Astrocyte (in vitro differentiated cells and primary cell): ENCODE measurements around the gene CADM1. TPM values are rescaled to one million over a fixed set of nuclear protein-coding genes. Genes with fewer than 3 reads are reported as not detected.

Experiments used
- DNase-seq: peaks from one replicate; pipeline ENCODE4 v3.0.0-alpha.2; 2010; ENCODE audit warnings: low read depth
- FAIRE-seq: peaks from 2 replicates; lab custom pipeline; 2011; peaks lifted over from hg19 to GRCh38; lab: Jason Lieb, UNC
- H2AFZ ChIP-seq: 2 replicates; pipeline ENCODE4 v1.6.0; 2012; ENCODE audit warnings: low read depth, low read length, inconsistent platforms
- H3K27ac ChIP-seq: 2 replicates; pipeline ENCODE4 v1.5.1; 2011; ENCODE audit warnings: low read depth, low read length, inconsistent platforms
- H3K27me3 ChIP-seq: 2 replicates; pipeline ENCODE4 v1.6.0; 2011; ENCODE audit warnings: low read length, inconsistent platforms; ENCODE audit not compliant: insufficient read depth
- H3K36me3 ChIP-seq: 2 replicates; pipeline ENCODE4 v1.5.1; 2011; ENCODE audit warnings: low read length, inconsistent platforms; ENCODE audit not compliant: insufficient read depth
- H3K4me1 ChIP-seq: 2 replicates; pipeline ENCODE4 v1.5.1; 2011; ENCODE audit warnings: low read length, inconsistent platforms; ENCODE audit not compliant: insufficient read depth
- H3K4me2 ChIP-seq: 2 replicates; pipeline ENCODE4 v1.6.0; 2012; ENCODE audit warnings: low read length, inconsistent platforms
- H3K4me3 ChIP-seq: 2 replicates; pipeline ENCODE4 v1.5.1; 2011; ENCODE audit warnings: low read depth, mild to moderate bottlenecking, low read length, inconsistent platforms; ENCODE audit not compliant: insufficient read depth
- H3K79me2 ChIP-seq: 2 replicates; pipeline ENCODE4 v1.6.0; 2012; ENCODE audit warnings: mild to moderate bottlenecking, low read length, inconsistent platforms; ENCODE audit not compliant: insufficient read depth
- H3K9ac ChIP-seq: 2 replicates; pipeline ENCODE4 v1.6.0; 2012; ENCODE audit warnings: mild to moderate bottlenecking, low read length, inconsistent platforms
- H3K9me3 ChIP-seq: 2 replicates; pipeline ENCODE4 v1.5.1; 2012; ENCODE audit warnings: low read depth, mild to moderate bottlenecking, low read length, inconsistent platforms; ENCODE audit not compliant: insufficient read depth
- H4K20me1 ChIP-seq: 2 replicates; pipeline ENCODE4 v1.6.0; 2012; ENCODE audit warnings: low read length, inconsistent platforms; ENCODE audit not compliant: insufficient read depth
- H3K27ac Mint-ChIP-seq: one replicate; pipeline ENCODE4 v1.8.0; 2021; ENCODE audit warnings: mild to moderate bottlenecking, mixed read lengths; ENCODE audit not compliant: unreplicated experiment
- H3K27me3 Mint-ChIP-seq: one replicate; pipeline ENCODE4 v1.8.0; 2021; ENCODE audit warnings: low read depth, mixed read lengths; ENCODE audit not compliant: unreplicated experiment
- H3K36me3 Mint-ChIP-seq: one replicate; pipeline ENCODE4 v1.8.0; 2021; ENCODE audit warnings: low read depth, mixed read lengths; ENCODE audit not compliant: unreplicated experiment
- H3K4me1 Mint-ChIP-seq: one replicate; pipeline ENCODE4 v1.8.0; 2021; ENCODE audit warnings: low read depth, mixed read lengths; ENCODE audit not compliant: unreplicated experiment
- H3K4me3 Mint-ChIP-seq: one replicate; pipeline ENCODE4 v1.8.0; 2021; ENCODE audit warnings: mild to moderate bottlenecking, moderate library complexity, mixed read lengths; ENCODE audit not compliant: unreplicated experiment
- H3K9me3 Mint-ChIP-seq: one replicate; pipeline ENCODE4 v1.8.0; 2021; ENCODE audit warnings: mild to moderate bottlenecking, mixed read lengths; ENCODE audit not compliant: unreplicated experiment
- EZH2 ChIP-seq: IDR thresholded peaks from 2 replicates; pipeline ENCODE4 v1.6.1; 2012; ENCODE audit warnings: mild to moderate bottlenecking, low read length, inconsistent platforms; ENCODE audit not compliant: insufficient read depth
- total RNA-seq: library from RNA; stranded (reverse); gene quantifications from 2 replicates; pipeline ENCODE4 v1.2.1, GENCODE V29; 2021
- TF ChIP-seq, protein P1 (sequence below): IDR thresholded peaks from 2 replicates; pipeline ENCODE4 v1.5.1; 2011; ENCODE audit warnings: low read depth, mild to moderate bottlenecking, inconsistent platforms, low read length, moderate library complexity; ENCODE audit not compliant: insufficient read depth

Gene CADM1
- total RNA-seq, 1 donor from 2014 or later = 414 TPM

DNA sequence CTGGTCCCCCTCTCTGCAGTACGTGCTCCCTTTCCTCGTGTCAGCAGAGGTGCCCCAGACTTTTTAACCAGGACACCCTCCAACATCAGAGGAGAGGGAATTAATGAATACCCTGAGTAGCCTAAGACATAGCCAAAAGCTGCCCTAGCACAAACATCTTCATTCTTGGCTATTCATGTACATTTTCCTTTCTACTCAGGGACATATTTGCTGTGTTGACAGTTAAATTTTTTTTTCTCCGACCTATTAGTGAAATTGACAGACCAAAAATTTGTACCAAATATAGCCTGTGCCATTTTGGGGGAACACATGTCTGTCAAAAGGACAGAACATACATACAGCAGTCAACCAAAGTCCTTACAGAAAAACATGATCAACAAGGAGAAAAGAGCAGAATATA, 33.3 kb downstream of the CADM1 start:
- Mint-ChIP-seq H3K4me1 (peaks cover 17% of the 10 kb centered on the region), H3K27ac (no peak overlapping the region), H3K9me3 (no peaks in the 10 kb centered on the region), H3K27me3 (no peaks in the 10 kb centered on the region), H3K36me3 (peaks cover 10% of the 10 kb centered on the region), H3K4me3 (no peak overlapping the region)
- TF ChIP-seq, protein P1, sequence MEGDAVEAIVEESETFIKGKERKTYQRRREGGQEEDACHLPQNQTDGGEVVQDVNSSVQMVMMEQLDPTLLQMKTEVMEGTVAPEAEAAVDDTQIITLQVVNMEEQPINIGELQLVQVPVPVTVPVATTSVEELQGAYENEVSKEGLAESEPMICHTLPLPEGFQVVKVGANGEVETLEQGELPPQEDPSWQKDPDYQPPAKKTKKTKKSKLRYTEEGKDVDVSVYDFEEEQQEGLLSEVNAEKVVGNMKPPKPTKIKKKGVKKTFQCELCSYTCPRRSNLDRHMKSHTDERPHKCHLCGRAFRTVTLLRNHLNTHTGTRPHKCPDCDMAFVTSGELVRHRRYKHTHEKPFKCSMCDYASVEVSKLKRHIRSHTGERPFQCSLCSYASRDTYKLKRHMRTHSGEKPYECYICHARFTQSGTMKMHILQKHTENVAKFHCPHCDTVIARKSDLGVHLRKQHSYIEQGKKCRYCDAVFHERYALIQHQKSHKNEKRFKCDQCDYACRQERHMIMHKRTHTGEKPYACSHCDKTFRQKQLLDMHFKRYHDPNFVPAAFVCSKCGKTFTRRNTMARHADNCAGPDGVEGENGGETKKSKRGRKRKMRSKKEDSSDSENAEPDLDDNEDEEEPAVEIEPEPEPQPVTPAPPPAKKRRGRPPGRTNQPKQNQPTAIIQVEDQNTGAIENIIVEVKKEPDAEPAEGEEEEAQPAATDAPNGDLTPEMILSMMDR = no peak
- no peak for TF ChIP-seq EZH2
- peaks cover 30% of the 10 kb centered on the region for H3K79me2 ChIP-seq
- H3K4me1 ChIP-seq = no peaks in the 10 kb centered on the region
- H3K4me2 ChIP-seq = no peak overlapping the region
- DNase-seq = no peak
- no peak overlapping the region for H2AFZ ChIP-seq
- H3K27ac ChIP-seq = no peak overlapping the region
- no peak for FAIRE-seq
- peaks cover 16% of the 10 kb centered on the region for H4K20me1 ChIP-seq
- no peaks in the 10 kb centered on the region for H3K27me3 ChIP-seq
- H3K9me3 ChIP-seq = no peaks in the 10 kb centered on the region
- H3K9ac ChIP-seq = no peak overlapping the region
- no peak overlapping the region for H3K4me3 ChIP-seq
- H3K36me3 ChIP-seq = no peaks in the 10 kb centered on the region

DNA sequence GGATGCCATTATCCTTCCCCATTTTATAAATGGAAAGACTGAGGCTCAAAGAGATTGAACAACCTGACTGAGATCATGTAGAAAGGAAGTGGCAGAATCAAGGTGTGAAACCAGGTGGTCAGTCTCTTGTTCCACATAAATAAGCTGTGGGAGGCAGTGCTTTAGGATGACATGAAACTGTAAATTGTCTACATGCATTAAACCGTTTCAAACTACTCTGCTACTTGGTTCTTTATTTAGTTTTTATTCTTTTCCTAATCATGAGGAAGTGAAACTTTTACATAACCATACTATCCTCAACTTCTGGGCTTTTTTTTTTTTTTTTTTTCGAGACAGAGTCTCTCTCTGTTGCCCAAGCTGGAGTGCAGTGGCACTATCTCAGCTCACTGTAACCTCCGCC, 34.9 kb downstream of the CADM1 start:
- no peak overlapping the region for H3K9ac ChIP-seq
- H3K36me3 Mint-ChIP-seq = peaks cover 13% of the 10 kb centered on the region
- no peaks in the 10 kb centered on the region for H3K9me3 Mint-ChIP-seq
- no peaks in the 10 kb centered on the region for H3K27me3 ChIP-seq
- TF ChIP-seq, protein P1 = no peak
- peaks cover 16% of the 10 kb centered on the region for H4K20me1 ChIP-seq
- H3K4me1 Mint-ChIP-seq = peaks cover 30% of the 10 kb centered on the region
- H3K27me3 Mint-ChIP-seq = no peaks in the 10 kb centered on the region
- H3K36me3 ChIP-seq = no peaks in the 10 kb centered on the region
- H3K79me2 ChIP-seq = peaks cover 32% of the 10 kb centered on the region
- no peak overlapping the region for H3K27ac ChIP-seq
- H3K4me1 ChIP-seq = peaks cover 7% of the 10 kb centered on the region
- no peak for DNase-seq
- H3K9me3 ChIP-seq = no peaks in the 10 kb centered on the region
- no peak overlapping the region for H2AFZ ChIP-seq
- H3K27ac Mint-ChIP-seq = no peak overlapping the region
- no peak overlapping the region for H3K4me3 ChIP-seq
- H3K4me3 Mint-ChIP-seq = no peak overlapping the region
- FAIRE-seq = no peak
- no peak overlapping the region for H3K4me2 ChIP-seq

DNA sequence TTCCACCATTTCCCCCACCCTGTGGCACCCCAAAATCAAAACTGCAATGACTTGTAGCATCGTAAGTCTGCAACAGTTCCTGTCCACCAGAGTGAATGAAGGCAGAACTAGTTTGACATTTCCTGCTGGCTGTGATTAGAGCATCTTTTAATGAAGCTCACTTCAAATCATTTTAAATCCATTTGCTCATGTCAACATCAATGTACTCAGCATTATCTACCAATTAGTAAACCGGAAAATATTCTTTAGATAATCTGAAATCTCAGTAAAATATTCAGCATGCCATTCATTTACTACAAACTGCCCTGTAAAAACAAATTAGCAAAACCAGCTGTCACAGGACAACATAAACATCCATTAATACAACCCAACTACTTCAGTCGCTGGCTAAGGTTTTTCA, 38.1 kb downstream of the CADM1 start:
- Histone ChIP-seq H3K36me3 (no peaks in the 10 kb centered on the region), H2AFZ (no peak overlapping the region), H4K20me1 (peaks cover 2% of the 10 kb centered on the region), H3K27me3 (no peaks in the 10 kb centered on the region), H3K4me2 (no peak overlapping the region), H3K9ac (no peak overlapping the region), H3K27ac (no peak overlapping the region), H3K4me3 (no peak overlapping the region), H3K79me2 (peaks cover 31% of the 10 kb centered on the region), H3K4me1 (peaks cover 13% of the 10 kb centered on the region), H3K9me3 (no peaks in the 10 kb centered on the region)
- no peak for FAIRE-seq
- Mint-ChIP-seq H3K4me3 (no peak overlapping the region), H3K27me3 (no peaks in the 10 kb centered on the region), H3K36me3 (peaks cover 5% of the 10 kb centered on the region), H3K9me3 (no peaks in the 10 kb centered on the region), H3K4me1 (peaks cover 54% of the 10 kb centered on the region), H3K27ac (no peak overlapping the region)
- no peak for DNase-seq
- TF ChIP-seq, protein P1 = no peak
- TF ChIP-seq EZH2 = no peak
